Activated CD8-positive, alpha-beta memory T cell treated with anti-CD3 and anti-CD28 coated beads for 4 hours (primary cell): Measurements from ENCODE around the gene NANOS3.
"Not testable (repeated sequence)": the region's sequence is repeated elsewhere in the genome, so short reads cannot be mapped to it uniquely, and the experiment has no call there.

Experiments used
- DNase-seq, 2 donors: peaks; one replicate each; pipeline ENCODE4 v3.0.0-alpha.2; 2020; ENCODE audit warnings: low read depth in 2 of 2

Gene NANOS3

GRCh38 chr19:13920940-13921747, 44.2 kb downstream of the NANOS3 start:
- DNase-seq = no peak

DNA sequence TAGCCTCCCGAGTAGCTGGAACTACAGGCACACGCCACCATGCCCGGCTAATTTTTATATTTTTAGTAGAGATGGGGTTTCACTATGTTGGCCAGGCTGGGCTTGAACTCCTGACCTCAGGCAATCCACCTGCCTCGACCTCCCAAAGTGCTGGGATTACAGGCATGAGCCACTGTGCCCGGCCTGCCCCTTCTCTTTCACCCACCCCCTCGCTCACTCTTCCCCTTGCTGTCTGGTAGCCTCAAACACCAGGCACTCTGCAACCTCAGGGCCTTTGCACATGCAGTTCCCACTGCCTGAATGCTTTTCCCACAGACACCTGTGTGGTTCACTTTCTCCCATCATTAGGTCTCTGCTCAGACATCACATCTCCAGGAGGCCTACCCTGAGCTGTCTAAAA, 45.2 kb downstream of the NANOS3 start:
- DNase-seq = not testable (repeated sequence)

DNA sequence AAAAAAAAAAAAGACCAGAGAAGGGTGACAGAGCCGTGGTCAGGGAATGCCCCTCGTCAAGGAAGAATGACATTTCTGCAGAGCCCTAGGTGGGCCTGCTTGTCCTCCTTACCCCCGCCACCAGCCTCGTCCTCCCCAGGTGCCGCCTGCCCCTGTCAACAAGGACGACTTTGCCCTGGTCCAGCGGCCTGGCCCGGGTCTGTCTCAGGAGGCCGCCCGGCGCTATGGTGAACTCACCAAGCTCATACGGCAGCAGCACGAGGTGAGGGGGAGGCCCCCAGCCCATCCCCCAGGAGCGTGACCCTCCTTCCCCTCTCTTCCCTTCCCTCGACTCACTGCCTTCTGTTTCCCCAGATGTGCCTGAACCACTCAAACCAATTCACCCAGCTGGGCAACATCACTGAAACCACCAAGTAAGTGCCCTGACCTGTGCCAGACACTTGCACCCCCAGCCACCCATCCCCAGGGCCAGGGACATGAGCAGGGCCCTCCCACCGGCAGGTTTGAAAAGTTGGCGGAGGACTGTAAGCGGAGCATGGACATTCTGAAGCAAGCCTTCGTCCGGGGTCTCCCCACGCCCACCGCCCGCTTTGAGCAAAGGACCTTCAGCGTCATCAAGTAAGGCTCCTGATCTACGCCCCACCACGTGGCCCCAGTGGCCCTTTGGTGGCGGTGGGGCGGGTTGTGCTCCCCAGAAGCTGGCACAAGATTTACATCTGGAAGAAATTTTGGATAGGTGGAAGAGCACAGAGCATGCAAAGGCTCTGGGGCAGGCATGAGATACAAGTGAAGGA, 46.5 kb downstream of the NANOS3 start:
- DNase-seq = no peak

DNA sequence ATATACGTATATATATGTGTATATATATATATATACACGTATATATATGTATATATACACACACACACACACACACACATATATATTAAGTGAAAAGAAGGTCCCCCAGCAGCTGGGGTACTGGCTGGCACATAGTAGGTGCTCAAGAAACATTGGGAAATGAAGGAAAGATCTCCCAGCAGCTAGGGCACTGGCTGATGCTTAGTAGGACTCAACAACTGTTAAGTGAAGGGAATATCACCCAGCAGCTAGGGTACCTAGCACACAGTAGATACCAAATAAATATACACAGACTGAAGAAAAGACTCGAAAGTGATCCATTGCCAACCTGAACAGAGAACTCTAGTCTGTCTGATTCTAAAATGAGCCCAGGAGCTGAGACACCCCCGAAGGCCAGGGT, 49.1 kb downstream of the NANOS3 start:
- DNase-seq = no peak

- no peak for DNase-seq
Measured at GRCh38 chr19:13926715-13927114, 49.8 kb downstream of the NANOS3 start.

DNA sequence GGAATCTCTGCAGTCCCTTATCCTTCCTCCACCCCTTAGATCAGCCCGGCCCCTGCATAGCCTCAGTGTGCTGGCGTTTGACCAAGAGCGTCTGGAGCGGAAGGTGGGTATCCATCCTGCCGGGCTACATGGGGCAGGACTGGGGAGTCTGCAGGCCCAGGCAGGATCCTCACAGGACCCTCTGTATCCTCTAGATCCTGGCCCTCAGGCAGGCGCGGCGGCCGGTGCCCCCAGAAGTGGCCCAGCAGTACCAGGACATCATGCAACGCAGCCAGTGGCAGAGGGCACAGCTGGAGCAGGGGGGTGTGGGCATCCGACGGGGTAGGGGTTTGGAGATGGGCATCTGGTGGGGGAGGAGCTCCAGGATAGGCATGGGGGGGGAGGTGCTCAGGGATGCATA, 52.4 kb downstream of the NANOS3 start:
- no peak for DNase-seq

DNA sequence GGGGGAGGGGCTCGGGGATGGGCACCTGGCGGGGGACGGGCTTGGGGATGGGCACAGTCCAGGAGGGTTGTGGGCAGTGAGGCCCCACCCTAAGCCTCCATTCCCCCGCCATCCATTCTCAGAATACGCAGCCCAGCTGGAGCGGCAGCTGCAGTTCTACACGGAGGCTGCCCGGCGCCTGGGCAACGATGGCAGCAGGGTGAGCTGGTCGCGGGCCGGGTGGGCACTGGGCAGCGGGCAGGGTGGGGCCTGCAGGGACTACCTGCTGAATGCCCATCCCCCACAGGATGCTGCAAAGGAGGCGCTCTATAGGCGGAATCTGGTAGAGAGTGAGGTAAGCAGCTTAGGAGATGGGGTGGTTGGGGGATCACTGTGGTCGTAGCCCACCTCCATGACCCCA, 53.0 kb downstream of the NANOS3 start:
- no peak for DNase-seq
